ENCODE data around the gene S1PR3.
"Not testable (repeated sequence)": the region's sequence is repeated elsewhere in the genome, so short reads cannot be mapped to it uniquely, and the experiment has no call there.

Gene S1PR3

DNA sequence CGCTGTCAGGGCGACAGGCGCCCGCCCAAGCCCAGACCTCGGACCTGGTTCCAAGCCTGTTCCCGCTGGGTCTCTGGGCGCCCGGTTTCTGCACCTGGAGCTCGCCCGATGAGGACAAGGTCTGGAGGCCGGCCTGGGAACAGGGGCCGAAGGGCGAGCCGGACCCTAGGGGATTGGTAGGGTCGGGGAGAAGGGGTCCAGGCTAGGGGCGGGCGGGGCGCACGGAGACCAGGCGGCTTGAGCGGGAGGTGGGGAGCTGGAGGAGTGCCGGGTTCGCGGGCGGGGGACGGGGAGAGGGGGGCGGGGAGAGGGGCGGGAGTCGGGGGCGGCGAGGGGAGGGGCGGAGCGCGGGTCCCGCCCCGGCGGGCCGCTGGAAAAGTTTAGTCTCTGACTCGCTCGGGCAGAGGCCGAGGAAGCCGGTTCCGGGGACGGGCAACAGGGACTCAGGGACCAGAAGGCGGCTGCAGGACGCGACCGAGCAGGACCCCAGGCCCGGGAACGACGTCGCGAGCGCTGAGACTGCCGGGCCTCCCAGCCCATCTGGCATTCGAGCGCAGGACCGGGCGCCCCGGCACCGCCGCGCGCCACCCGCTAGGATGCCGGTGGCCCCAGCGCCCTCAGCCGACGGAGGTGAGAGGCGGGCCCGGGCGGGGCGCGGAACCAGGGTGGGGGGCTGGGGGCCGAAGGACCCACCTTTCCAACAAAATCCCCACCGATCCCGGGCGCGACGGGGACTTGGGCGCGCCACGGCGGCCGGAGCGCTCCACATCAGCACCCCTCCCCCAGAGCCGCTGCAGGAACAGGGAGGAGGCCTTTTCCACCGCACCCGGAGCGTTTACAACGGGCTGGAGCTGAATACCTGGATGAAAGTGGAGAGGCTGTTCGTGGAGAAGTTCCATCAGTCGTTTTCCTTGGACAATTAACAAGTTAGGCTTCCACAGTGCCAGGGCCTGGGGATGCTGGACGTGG is at the start of gene S1PR3:
Gene S1PR3 (plus strand): TSS at position 403 of the 969 bp plus-strand sequence. CDS start 9,733 bp downstream, outside the sequence.
- no peak for DNase-seq

GRCh38 chr9:88941586-88941985 is 49.7 kb upstream of the S1PR3 start:
- not testable (repeated sequence) for DNase-seq

- no peak for DNase-seq
These were observed 48.9 kb upstream of the S1PR3 start for GRCh38 chr9:88942411-88942810.

- DNase-seq, result no peak
These were observed 45.5 kb upstream of the S1PR3 start for GRCh38 chr9:88945636-88946333.

- no peak for DNase-seq
These were observed 43.4 kb upstream of the S1PR3 start for GRCh38 chr9:88947581-88948573.

DNA sequence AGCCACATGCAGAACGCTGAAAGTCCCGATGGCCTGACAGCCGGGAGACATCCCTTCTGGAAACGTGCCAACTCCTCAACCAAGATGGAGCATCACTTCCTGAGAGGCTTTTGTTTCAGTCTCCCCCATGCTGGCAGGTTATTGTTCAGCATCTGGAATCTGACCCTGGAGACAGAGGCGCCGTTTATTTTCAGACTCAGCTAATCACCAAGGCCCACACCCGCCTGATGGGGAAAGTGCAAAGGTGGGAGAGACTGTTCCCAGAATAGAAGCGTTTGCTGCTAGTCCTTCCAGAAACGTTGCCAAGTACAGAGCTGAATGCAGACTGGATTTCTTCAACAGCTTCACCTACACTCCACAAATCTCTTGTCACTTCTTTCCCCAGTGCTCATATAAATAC is 41.8 kb upstream of the S1PR3 start:
- DNase-seq, result no peak

DNA sequence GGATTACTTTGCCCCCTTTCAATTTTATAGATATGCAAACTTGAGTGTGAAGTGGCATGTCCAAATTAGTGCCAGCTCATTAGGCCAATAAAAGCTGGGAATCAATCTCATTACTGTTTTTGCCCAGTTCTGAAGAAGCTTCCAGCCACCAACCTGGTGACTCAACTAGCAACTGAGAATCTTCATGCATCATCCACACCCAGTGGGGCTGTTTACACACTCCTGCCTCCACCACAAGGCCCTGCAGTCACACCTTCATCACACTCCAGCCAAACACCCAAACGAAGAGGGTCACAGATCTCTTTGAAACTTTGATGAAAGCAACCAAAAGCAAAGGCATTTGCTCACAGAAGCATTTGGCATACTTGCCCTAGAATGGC is 41.3 kb upstream of the S1PR3 start:
- no peak for DNase-seq

DNA sequence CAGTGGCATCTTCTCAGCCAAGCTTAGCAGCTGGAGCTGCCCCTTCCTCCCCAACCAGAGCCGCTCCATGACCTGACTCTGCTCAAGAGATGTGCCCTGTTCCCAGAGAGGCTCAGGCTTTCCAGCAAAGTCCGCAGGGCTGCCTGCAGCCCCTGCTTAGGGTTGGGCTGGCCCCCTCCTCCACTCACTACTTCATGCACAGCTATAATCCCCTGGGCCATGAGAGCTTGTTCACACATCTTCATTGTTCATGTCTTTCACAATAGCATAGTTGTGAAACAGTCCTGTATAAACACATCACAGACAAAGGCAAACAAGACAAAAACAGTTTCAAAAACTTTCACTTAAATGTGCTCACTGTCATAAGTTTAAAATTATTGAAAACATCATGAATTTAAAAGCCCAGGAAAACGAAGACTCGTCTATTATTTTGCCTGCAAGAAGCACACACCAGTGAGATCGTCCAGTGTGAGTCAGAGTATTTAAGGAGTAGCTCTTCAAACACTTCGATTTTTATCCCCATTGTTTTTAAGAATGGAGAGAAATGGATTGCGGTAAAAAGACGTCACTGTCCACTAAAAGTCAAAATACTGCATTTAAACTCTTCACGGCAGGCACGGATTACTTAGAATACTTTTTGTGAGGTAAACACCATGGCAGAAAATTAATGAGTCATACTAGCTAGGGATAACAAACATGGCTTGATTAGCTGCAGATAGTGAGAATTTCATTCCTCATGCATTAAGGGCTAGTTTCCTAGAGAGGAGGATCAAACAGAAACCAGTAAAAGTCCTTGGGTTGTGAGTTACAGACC is 40.7 kb upstream of the S1PR3 start:
- no peak for DNase-seq

GRCh38 chr9:88951155-88951542 is 40.1 kb upstream of the S1PR3 start:
- DNase-seq, result no peak

DNA sequence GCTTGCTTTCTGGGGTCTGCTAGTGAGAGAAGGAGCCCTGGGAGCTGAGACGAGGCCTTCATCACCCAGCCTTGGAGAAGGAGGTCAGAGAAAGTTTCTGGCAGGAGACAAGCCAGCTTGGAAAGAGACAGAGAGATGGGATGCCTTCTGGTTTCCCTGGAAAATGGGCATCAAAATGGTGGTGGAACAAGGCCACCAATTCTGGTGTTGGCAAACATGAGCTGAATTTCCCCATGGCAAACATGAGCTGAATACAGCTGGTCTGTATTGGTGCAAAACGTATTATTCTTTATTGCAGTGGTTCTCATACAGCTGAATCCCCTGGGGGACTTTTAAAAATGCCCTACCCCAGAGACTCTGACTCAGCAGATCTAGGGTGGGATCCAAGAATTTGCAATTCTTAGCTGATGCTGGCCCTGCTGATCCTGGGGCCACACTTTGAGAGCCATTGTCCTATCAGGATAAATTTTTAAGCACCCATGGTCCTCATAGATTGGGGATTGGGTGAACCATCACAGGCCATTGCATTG is 39.1 kb upstream of the S1PR3 start:
- no peak for DNase-seq

- no peak for DNase-seq
These were observed 38.3 kb upstream of the S1PR3 start for GRCh38 chr9:88952976-88953375.

GRCh38 chr9:88953381-88954029 is 37.8 kb upstream of the S1PR3 start:
- no peak for DNase-seq

DNA sequence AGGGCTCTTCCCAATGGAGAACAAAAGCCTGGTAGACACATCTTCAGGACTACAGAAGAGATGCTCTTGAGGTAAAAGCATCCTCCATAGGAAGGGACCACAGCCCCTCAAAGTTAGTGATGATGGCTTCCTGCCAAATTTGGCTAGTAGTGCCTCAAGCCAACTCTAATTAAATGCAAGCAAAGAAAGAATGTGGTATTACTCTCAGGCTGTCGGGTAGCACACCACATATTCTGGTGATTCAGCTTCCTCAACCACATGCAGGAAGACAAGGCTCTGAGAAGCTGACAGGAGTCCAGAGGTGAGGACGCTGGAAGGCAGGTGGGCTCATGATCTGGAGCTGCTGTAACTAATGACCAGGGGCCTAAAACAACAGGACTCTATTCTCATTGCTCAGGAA is 37.2 kb upstream of the S1PR3 start:
- no peak for DNase-seq

GRCh38 chr9:88957526-88957925 is 33.7 kb upstream of the S1PR3 start:
- no peak for DNase-seq

DNA sequence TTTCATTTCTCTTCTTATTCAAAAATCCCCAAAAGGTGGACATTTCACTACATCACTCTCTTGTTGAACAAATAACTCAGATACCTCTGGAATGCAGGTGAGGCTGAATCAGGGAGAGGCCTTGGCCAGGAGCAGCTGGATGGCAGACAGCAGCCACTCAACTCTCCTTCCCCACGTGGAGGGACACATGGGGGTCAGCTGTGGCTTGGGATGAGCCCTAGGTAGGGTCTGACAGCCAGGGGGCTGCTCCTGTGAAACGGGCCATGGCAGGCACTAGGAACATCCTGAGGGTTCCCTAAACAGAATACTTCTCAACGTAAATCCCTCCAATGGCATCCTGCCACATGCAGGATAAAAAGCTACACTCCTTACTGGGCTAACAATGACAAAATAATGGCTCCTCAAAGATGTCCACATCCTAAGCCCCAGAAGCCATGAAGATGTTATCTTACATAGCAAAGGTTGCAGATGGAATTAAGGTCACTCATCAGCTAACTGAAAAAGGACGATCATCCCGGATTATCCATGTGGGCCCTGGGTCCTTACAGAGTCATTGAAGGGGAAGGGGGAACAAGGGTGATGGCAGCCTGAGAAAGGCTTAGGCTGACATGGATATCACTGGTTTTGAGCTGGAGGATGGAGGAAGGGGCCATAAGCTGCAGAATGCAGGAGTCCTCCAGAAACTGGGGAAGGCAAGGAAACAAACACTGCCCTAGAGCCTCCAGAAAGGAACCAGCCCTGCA is 31.4 kb upstream of the S1PR3 start:
- DNase-seq, result no peak

DNA sequence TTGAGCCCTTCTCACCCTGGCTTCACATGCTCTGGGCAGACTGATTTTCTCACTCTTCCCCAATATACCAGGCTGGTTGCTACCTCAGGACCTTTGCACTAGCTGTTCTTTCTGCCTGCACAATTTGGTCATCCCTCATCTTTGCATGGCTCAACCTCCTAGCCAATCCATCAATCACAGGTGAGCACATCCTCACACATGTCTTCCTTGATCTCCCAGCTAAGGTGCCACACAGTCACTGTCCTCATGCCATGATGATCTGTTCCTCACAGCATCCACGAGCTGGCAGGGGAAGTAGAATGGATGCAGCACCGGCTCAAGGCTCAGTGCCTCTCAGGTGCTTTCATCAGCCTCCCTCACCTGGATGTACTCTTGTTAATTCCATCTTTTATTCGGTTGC is 30.6 kb upstream of the S1PR3 start:
- DNase-seq, result no peak

DNA sequence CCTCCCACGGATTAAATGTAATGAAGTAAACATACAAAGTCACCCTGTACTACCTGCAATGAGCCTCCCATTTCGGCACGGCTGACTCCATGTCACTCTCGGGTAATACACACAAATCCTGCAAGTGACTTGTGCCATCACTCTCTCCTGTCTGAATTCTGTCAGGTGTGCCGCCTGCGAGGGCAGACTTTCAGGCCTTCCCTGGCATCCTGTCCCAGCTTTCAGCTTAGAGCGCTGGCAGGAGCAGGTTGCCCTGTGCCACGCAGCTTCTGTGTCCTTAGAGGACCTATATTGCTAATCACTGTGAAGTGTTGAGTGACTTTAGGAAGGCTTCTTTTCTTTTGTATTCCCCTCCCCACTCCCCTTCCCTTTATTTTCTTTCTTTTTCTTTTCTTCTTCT is 25.8 kb upstream of the S1PR3 start:
- no peak for DNase-seq

GRCh38 chr9:88966894-88967676 is 24.2 kb upstream of the S1PR3 start:
- no peak for DNase-seq

DNA sequence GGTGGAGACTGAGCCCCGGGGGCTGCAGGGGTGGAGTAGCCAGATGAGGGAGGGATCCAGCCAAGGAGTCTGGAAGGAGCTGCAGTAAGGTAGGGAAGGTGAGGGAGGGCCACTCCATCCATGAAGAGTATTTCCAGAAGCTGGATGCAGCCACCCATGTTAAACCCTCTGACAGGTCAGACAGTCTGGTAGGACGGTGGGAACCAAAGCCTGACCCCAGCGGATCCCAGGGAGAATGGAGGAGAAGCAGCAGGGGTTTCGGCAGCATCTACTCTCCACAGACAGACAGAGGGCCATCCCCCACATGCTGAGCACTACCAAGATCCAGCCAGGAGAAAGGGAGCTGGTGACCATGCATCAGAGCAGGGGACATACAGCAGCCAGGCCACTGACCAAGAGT is 22.5 kb upstream of the S1PR3 start:
- no peak for DNase-seq

All from activated effector memory CD4-positive, alpha-beta T cell treated with Interleukin-2 at 50 U/mL for 16 hours (primary cell).